Activated CD4-positive, alpha-beta T cell treated with anti-CD3 and anti-CD28 coated beads, Interleukin-2, amount 50 U/mL, for 4 hours (primary cell): ENCODE measurements around the gene TP53BP1.
"Not testable (repeated sequence)": the region's sequence is repeated elsewhere in the genome, so short reads cannot be mapped to it uniquely, and the experiment has no call there.

Experiments used
- DNase-seq, 2 experiments: peaks; one replicate each; pipeline ENCODE4 v3.0.0-alpha.2; 2020

The TP53BP1 gene, protein sequence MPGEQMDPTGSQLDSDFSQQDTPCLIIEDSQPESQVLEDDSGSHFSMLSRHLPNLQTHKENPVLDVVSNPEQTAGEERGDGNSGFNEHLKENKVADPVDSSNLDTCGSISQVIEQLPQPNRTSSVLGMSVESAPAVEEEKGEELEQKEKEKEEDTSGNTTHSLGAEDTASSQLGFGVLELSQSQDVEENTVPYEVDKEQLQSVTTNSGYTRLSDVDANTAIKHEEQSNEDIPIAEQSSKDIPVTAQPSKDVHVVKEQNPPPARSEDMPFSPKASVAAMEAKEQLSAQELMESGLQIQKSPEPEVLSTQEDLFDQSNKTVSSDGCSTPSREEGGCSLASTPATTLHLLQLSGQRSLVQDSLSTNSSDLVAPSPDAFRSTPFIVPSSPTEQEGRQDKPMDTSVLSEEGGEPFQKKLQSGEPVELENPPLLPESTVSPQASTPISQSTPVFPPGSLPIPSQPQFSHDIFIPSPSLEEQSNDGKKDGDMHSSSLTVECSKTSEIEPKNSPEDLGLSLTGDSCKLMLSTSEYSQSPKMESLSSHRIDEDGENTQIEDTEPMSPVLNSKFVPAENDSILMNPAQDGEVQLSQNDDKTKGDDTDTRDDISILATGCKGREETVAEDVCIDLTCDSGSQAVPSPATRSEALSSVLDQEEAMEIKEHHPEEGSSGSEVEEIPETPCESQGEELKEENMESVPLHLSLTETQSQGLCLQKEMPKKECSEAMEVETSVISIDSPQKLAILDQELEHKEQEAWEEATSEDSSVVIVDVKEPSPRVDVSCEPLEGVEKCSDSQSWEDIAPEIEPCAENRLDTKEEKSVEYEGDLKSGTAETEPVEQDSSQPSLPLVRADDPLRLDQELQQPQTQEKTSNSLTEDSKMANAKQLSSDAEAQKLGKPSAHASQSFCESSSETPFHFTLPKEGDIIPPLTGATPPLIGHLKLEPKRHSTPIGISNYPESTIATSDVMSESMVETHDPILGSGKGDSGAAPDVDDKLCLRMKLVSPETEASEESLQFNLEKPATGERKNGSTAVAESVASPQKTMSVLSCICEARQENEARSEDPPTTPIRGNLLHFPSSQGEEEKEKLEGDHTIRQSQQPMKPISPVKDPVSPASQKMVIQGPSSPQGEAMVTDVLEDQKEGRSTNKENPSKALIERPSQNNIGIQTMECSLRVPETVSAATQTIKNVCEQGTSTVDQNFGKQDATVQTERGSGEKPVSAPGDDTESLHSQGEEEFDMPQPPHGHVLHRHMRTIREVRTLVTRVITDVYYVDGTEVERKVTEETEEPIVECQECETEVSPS (N-terminal part only)

DNA sequence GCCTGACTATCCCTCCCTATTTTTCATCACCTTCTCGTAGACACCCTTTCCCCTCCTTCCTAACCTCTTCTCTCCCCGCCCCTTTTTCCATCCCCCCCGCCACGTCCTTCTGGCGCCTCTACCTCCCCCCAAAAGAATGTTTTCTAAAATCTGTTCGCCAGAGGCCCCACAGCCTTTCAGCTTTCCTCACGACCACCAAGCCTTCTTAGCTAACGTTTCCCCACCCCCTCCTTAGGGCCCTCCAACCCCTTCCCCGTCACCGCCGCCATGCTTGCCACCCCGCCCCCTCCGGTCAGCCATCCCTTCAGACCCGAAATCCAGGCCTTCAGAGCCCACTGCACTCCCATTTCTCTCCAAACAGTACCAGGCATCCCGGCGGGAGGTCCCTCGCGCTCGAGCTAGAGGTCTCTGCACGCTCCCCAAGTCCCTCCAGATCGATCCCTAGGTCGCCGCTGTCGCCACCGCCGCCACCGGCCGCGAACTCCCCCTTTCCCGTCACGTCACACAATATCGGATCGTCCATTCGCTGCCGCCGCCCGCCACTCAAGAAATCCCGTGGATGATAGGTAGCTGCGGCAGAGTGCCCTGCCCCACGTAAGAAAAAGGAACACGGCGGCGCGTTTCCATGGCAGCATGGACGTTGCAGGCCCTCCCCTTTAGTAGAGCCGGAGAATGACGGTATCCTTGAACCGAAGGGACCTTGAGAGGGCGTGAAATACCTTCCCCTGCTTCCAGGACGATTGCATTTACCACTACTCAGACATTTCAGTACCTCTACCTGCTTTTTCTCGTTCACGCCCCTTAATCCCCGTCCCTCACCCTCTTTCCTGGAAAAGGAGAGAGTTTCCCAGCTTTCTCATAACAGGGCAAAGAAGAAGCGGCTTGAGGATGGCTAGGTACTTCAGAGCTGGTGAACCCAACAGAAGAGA, at the start of gene TP53BP1:
TP53BP1 (minus strand) TSS at position 484 of the 929 bp plus-strand sequence; CDS start at position 371, 113 bp downstream.
- DNase-seq, result peak; percentile 94 to 95

DNA sequence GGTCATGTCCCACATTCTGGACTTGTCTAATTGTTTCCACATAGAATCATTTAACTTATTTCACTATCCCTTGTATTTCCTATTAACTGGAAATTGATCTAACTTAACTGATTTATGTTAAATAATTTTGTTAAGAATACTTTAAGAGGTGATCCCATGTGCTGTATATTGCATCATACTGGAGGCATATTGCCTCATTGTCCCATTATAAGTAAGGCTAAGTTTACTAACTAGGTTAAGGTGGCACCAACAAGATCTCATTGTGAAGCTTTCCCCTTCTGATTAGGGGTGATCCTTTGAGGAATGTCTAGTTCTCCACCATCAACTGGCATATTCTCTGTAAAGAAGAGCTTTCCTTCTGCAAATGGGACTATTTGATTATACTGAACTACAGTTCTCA, 48.8 kb upstream of the TP53BP1 start:
- DNase-seq, result no peak

DNA sequence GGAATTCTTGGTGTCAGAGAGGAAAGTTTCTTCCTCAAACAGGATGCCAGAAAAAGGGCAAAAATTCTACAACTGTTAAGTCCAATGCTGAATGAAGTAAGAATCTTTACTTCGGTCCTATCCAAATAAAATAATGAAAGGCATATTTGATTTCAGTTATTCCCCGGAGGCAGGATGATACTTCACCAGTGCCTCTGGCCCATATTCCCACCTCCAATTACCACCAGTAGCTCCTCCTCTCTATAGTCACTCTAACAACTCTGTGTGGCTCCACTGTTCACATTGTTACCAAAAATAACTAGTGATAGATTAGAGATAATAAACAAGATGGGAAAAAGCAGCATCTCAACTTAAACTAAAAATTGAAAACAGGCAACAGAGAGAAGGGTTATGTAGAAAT, 45.1 kb upstream of the TP53BP1 start:
- DNase-seq, result no peak

DNA sequence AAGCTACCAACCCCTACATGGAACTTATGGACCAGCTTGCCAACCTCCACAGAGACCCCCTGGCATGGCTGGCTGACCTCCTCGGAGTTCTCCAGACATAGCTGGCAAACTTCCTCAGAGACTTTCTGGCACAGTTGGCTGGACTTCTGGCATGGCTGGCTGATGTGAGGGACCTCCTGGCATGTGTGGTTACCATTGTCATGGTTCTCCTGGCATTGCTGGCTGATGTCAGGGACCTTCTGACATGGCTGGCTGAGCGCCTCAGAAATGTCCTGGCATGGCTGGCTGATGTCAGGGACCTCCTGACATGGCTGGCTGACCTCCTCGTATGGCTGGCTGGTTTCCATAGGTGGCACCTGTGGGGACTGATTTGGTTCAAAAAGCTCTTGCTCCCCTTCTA, 41.9 kb upstream of the TP53BP1 start:
- no peak for DNase-seq

DNA sequence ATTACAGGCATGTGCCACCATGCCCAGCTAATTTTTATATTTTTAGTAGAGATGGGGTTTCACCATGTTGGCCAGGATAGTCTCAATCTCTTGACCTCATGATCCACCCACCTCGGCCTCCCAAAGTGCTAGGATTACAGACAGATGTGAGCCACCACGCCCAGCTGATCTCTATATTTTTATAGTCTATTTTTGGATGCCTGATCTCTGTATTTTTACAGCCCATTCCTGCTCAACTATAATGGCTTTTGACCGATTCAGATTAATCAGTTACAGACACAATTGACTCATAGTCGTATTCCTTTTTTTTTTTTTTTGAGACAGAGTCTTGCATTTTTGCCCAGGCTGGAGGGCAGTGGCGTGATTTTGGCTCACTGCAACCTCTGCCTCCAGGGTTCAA, 39.9 kb upstream of the TP53BP1 start:
- not testable (repeated sequence) for DNase-seq

DNA sequence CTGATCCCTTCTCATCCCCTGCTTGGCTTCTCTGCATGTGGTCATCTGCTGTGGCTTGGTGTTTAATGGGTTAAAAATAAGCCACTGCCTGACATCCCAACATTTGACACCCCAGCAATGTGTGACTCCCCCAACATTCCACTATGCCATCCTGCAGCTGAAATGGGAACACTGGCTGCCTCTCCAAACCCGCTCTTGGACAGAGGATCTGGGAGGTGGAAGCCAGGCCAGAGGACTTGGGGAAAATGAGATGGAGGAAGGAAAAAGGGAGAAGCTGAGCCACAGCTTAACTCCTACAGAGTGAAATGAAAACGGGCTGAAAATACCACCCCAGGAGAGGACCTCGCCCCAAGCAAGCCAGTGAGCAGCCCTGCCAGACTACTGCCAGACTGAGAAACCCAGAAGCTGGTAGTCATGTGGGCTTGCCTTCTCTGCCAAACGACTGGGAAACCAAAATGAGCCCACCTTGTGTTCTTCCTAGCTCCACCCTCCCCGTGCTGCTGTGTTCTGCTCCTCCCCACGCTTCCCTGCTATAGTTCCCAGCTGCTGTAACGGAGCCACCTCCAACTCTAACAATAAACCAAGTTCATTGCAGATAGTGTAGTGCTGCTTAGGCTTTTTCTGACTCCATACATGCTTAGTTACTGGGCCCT, 38.2 kb upstream of the TP53BP1 start:
- DNase-seq, result no peak

DNA sequence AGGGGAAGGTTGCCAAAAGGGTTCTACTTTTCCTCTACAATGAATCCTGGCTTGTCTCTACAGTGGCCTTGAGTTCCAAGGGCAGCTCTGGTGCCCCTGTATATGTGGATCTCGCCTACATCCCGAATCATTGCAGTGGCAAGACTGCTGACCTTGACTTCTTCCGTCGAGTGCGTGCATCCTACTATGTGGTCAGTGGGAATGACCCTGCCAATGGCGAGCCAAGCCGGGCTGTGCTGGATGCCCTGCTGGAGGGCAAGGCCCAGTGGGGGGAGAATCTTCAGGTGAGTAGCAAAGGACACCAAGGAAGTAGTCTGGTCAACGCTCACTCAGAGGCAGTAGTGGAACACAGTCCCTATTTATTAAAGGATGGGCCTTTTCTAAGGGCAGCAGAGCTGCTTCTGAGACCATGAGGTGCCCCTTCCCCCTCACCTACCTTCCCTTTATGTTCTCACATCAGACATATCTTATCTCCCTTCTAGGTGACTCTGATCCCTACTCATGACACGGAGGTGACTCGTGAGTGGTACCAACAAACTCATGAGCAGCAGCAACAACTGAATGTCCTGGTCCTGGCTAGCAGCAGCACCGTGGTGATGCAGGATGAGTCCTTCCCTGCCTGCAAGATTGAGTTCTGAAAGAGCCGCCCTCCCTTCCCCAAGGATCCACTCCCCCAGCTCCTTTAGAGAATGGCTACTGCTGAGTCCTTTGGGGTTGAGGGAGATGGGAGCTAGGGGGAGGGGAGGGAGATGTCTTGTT, 36.8 kb upstream of the TP53BP1 start:
- DNase-seq, result no peak

DNA sequence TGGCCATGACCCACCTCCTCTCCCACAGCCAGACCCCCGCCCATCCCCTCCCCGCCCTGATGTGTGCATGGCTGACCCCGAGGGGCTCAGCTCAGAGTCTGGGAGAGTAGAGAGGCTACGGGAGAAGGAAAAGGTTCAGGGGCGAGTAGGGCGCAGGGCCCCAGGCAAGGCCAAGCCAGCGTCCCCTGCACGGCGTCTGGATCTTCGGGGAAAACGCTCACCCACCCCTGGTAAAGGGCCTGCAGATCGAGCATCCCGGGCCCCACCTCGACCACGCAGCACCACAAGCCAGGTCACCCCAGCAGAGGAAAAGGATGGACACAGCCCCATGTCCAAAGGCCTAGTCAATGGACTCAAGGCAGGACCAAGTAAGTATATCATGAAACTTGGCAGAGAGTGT, 36.2 kb upstream of the TP53BP1 start:
- no peak for DNase-seq

DNA sequence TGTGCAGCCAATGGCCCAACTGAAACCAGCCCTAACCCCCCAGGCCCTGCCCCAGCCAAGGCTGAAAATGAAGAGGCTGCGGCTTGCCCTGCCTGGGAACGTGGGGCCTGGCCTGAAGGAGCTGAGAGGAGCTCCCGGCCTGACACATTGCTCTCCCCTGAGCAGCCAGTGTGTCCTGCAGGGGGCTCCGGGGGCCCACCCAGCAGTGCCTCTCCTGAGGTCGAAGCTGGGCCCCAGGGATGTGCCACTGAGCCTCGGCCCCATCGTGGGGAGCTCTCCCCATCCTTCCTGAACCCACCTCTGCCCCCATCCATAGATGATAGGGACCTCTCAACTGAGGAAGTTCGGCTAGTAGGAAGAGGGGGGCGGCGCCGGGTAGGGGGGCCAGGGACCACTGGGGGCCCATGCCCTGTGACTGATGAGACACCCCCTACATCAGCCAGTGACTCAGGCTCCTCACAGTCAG, 35.6 kb upstream of the TP53BP1 start:
- DNase-seq, result no peak

DNA sequence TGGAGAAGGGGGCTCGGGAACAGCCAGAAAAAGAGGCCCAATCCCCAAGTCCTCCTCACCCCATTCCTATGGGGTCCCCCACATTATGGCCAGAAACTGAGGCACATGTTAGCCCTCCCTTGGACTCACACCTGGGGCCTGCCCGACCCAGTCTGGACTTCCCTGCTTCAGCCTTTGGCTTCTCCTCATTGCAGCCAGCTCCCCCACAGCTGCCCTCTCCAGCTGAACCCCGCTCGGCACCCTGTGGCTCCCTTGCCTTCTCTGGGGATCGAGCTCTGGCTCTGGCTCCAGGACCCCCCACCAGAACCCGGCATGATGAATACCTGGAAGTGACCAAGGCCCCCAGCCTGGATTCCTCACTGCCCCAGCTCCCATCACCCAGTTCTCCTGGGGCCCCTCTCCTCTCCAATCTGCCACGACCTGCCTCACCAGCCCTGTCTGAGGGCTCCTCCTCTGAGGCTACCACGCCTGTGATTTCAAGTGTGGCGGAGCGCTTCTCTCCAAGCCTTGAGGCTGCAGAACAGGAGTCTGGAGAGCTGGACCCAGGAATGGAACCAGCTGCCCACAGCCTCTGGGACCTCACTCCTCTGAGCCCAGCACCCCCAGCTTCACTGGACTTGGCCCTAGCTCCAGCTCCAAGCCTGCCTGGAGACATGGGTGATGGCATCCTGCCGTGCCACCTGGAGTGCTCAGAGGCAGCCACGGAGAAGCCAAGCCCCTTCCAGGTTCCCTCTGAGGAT, 35.0 kb upstream of the TP53BP1 start:
- no peak for DNase-seq

DNA sequence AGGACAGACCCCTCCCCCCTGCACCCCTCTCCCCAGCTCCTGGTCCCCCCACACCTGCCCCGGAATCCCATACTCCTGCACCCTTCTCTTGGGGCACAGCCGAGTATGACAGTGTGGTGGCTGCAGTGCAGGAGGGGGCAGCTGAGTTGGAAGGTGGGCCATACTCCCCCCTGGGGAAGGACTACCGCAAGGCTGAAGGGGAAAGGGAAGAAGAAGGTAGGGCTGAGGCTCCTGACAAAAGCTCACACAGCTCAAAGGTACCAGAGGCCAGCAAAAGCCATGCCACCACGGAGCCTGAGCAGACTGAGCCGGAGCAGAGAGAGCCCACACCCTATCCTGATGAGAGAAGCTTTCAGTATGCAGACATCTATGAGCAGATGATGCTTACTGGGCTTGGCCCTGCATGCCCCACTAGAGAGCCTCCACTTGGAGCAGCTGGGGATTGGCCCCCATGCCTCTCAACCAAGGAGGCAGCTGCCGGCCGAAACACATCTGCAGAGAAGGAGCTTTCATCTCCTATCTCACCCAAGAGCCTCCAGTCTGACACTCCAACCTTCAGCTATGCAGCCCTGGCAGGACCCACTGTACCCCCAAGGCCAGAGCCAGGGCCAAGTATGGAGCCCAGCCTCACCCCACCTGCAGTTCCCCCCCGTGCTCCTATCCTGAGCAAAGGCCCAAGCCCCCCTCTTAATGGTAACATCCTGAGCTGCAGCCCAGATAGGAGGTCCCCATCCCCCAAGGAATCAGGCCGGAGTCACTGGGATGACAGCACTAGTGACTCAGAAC, 34.3 kb upstream of the TP53BP1 start:
- no peak for DNase-seq

DNA sequence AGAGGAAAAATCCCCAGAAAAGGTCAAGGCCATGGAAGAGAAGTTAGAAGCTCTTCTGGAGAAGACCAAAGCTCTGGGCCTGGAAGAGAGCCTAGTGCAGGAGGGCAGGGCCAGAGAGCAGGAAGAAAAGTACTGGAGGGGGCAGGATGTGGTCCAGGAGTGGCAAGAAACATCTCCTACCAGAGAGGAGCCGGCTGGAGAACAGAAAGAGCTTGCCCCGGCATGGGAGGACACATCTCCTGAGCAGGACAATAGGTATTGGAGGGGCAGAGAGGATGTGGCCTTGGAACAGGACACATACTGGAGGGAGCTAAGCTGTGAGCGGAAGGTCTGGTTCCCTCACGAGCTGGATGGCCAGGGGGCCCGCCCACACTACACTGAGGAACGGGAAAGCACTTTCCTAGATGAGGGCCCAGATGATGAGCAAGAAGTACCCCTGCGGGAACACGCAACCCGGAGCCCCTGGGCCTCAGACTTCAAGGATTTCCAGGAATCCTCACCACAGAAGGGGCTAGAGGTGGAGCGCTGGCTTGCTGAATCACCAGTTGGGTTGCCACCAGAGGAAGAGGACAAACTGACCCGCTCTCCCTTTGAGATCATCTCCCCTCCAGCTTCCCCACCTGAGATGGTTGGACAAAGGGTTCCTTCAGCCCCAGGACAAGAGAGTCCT, 33.4 kb upstream of the TP53BP1 start:
- DNase-seq, result no peak

DNA sequence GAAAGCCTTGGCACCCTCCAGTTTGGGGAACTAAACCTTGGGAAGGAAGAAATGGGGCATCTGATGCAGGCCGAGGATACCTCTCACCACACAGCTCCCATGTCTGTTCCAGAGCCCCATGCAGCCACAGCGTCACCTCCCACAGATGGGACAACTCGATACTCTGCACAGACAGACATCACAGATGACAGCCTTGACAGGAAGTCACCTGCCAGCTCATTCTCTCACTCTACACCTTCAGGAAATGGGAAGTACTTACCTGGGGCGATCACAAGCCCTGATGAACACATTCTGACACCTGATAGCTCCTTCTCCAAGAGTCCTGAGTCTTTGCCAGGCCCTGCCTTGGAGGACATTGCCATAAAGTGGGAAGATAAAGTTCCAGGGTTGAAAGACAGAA, 32.2 kb upstream of the TP53BP1 start:
- no peak for DNase-seq

DNA sequence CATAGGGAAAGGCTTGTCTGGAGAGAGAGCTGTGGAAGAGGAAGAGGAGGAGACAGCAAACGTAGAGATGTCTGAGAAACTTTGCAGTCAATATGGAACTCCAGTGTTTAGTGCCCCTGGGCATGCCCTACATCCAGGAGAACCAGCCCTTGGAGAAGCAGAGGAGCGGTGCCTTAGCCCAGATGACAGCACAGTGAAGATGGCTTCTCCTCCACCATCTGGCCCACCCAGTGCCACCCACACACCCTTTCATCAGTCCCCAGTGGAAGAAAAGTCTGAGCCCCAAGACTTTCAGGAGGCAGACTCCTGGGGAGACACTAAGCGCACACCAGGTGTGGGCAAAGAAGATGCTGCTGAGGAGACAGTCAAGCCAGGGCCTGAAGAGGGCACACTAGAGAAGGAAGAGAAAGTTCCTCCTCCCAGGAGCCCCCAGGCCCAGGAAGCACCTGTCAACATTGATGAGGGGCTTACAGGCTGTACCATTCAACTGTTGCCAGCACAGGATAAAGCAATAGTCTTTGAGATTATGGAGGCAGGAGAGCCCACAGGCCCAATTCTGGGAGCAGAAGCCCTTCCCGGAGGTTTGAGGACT, 31.4 kb upstream of the TP53BP1 start:
- no peak for DNase-seq

DNA sequence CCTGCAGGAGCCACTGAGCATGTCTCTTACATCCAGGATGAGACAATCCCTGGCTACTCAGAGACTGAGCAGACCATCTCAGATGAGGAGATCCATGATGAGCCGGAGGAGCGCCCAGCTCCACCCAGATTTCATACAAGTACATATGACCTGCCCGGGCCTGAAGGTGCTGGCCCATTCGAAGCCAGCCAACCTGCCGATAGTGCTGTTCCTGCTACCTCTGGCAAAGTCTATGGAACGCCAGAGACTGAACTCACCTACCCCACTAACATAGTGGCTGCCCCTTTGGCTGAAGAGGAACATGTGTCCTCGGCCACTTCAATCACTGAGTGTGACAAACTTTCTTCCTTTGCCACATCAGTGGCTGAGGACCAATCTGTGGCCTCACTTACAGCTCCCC, 30.7 kb upstream of the TP53BP1 start:
- no peak for DNase-seq

DNA sequence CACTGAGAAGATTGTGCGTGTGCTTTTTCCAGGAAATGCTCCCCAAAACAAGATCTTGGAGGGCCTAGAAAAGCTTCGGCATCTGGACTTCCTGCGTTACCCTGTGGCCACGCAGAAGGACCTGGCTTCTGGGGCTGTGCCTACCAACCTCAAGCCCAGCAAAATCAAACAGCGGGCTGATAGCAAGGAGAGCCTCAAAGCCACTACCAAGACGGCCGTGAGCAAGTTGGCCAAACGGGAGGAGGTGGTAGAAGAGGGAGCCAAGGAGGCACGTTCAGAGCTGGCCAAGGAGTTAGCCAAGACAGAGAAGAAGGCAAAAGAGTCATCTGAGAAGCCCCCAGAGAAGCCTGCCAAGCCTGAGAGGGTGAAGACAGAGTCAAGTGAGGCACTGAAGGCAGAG, 29.3 kb upstream of the TP53BP1 start:
- no peak for DNase-seq

DNA sequence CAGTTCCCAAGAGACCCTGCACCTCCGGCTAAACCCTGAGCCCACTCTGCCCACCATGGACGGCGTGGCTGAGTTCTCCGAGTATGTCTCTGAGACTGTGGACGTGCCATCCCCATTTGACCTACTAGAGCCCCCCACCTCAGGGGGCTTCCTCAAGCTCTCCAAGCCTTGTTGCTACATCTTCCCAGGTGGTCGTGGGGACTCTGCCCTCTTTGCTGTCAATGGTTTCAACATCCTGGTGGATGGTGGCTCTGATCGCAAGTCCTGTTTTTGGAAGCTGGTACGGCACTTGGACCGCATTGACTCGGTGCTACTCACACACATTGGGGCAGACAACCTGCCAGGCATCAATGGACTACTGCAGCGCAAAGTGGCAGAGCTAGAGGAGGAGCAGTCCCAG, 28.5 kb upstream of the TP53BP1 start:
- no peak for DNase-seq

DNA sequence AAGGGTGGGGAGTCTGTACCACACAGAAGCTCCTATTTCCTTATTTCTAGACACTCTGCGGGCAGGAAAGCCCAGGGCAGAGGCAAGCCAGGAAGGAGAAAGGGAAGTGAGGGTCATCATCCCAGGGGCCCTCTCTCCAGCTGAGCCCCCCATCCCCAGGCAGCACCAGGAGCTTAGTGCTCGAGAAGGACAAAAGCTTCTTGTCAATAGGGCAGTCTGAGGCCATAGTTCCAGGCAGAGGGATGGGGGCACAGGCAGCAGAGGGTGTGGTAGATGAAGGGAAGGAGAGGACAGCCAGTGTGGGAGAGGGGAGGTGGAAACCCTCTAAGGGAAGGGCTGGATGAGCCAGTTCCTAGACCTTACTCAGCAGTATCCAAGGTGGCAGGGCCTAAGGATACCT, 27.2 kb upstream of the TP53BP1 start:
- DNase-seq, result no peak
